HG03097 (cell line): ENCODE measurements around the gene PRXL2B.
A peak's percentile ranks its signal among the peaks of the same experiment; 100 is the strongest.
"Not testable (repeated sequence)": the region's sequence is repeated elsewhere in the genome, so short reads cannot be mapped to it uniquely, and the experiment has no call there.

ENCODE experiments used
- ATAC-seq: cut with Tn5 transposase; IDR thresholded peaks from one replicate; pipeline ENCODE4 v1.9.1; 2021; ENCODE audit not compliant: unreplicated experiment, low FRiP score

Gene PRXL2B

DNA sequence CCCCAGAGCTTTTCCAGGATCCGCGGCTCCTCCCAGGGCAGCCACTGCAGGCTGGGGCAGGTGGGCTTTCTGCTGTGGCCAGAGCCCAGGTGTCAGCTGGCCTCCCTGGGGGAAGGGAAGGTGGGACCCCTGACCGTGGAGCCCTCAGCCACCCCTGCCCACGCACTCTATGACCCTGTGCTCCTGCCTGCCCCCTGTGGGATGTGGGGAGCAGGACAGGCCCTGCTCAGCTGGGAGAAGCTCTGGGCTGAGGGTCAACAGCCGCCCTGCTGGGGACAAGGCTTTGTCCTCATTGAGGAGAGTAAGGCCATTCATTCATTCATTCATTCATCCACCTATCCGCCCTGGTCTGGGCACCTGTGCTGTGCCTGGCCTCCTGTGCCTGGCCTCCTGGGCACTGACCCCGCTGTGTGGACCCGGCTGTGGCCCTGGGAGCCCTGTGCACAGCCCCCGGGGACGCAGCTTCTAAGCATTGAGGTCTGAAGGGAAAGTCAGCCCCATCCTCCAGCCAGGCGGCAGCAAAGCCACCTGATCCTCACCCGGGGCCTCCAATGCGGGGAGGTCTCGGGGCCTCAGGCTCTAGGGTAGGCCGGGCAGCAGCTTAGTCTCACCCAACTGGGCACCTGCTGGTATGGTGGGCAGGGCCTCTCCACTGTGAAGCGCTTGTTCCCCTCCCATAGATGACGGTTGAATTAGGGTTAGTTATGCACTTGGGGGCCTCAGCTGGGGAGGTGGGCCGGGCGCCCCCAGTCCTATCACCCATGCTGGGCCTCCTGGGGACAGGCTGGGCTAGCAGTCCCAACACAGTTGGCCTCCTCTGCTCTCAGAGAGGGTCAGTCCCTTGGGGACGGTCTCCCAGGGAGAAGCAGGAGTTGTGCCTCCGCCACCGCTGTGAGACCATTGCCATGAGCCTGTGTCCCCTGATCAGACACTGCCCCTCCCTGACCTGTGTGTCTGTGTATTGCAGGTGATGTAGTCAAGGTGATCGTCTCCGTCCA lies 24.4 kb upstream of the PRXL2B start:
- no peak for ATAC-seq

- no peak for ATAC-seq
Observed at GRCh38 chr1:2563205-2563604, 23.4 kb upstream of the PRXL2B start.

DNA sequence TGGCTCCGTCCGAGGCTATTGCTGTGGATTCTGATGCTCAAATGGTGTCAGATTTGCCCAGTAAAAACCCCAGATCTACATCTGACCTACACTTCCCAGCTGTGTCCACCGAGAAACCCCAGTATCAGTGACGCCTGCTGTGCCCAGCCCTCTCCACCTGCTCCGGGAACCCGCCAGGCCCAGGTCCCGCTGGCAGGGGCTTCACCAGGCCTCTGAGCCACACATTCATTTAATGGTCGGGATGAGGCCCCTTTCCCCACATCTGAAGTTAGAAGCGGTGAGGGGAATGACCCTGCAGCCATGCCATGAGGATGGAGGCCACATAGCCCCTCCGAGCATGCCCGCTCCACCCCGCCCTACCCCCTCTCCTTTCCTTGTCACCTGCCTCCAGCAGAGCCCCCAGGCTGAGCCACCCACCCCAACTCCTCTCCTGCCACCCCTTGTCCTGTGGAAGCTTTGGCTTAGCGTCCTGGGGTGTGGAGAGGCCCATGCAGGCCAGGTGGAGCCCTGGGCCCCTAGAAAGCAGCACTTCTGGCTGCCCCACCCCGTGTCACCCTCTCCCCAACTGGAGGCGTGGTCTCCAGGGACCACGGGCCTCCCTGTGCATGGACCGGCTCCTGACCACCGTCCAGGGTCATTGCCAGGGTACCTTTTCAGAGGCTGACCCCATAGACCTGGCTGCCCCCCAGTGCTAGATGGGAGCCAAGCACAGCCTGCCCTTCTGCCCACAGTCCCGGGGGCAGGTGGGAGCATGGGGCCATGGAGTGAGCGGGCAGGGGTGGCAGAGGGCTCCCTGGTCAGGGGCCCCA lies 22.4 kb upstream of the PRXL2B start:
- no peak for ATAC-seq

DNA sequence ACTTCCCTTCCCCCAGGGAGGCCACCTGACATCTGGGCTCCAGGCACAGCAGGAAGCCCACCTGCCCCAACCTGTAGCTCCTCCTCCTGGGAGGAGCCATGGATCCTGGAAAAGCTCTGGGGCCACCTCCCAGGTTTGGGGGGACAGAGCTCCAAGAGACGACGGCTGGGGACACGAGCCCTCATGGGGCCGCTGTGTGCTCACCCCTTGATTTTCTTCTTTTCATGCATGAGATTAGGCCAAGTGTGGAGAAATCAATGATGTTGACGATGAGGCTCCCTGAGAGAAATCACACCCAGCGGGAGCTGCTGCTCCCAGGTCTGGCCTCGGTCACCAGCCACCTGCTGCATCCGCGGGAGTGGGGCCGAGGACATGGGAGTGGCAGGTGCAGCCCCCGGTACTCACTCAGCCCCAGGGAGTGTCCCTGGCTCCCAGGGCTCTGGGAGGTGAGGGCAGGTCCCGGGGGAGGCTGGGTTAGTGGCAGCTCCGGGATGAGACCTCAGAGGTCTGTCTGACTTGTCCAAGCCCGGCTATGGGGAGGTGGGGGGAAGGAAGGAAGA lies 21.7 kb upstream of the PRXL2B start:
- no peak for ATAC-seq

DNA sequence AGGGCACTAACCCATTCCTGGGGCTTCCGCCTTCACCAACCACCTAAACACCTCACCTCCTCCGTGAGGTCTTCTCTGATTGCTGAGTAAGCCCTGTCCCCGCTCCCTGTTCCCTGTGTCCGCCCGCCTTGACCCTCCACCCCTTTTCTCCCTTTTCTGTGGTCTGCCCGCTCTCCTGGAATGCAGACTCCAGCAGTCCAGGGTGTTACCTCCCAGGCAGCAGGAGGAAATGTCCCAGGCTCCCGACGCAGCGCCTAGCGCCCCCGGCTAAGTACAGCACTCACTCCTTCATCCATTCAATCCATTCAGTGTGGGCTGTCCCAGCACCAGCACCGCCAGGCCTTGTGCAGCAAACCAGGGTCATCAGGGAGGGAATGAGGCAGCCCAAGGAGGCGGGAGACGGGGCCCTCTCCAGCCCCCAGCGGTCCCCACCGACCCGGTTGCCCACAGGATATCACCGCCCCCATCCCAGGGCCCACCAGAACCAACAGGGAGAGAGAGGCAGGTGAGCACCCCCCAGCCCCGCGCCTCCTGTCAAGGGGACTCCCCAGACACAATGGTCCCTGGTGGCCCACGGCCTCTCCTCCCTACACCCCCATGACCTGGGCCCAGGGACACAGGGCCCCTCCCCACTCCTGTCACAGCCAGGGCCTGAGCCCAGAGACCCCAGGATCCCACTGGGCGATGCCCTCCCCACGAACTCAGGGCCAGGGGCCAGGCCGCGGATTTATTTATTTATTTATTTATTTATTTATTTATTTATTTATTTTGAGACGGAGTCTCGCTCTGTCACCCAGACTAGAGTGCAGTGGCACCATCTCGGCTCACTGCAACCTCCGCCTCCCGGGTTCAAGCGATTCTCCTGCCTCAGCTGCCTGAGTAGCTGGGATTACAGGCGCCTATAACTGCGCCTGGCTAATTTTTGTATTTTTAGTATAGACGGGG lies 20.2 kb upstream of the PRXL2B start:
- no peak for ATAC-seq

DNA sequence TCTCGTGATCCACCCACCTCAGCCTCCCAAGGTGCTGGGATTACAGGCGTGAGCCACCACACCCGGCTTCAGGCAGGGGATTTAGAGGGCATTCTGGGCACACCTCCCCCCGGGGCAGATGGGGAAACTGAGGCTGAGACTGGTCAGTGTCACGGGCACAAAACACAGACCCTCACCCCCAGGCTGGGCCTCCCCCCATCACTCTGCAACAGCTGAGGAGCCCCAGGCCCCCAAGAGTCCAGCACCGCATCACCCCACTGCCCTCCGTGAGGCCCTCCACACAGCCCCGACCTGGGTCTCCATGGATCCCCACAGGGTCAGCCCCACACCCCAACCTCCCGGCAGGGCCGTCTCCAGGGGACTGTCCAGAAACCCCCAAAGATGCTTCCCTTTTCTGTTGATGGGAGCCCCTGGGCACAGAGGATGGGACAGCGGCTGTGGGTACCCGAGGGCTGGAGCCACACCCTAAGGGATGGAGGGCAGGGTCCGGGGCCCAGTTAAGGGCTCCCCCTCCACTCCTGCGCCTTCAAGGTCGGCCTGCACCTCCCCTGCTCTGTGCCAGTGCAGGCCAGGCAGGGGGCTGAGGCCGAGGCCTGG lies 19.4 kb upstream of the PRXL2B start:
- no peak for ATAC-seq

GRCh38 chr1:2568187-2568816 lies 18.3 kb upstream of the PRXL2B start:
- not testable (repeated sequence) for ATAC-seq

DNA sequence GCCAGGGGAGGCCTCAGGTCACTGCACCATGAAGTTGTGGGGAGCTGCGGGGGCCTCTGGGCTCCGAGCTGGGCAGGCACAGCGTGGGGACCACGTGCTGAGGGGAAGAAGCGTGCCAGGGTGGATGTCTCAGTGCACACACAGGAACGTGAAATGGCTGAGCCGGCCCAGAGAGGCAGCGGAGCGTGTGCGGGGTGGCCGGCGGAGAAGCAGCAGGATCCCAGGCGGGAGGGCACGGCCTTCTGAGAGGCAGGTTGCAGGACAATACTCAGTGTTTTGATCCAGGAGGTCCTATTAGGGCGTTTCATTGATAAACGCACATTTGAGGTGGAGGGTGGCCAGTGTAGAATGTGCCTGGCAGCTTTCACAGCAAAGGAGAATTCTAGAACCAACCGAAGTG lies 17.5 kb upstream of the PRXL2B start:
- no peak for ATAC-seq

- ATAC-seq, result not testable (repeated sequence)
Observed at GRCh38 chr1:2569703-2570102, 16.9 kb upstream of the PRXL2B start.

DNA sequence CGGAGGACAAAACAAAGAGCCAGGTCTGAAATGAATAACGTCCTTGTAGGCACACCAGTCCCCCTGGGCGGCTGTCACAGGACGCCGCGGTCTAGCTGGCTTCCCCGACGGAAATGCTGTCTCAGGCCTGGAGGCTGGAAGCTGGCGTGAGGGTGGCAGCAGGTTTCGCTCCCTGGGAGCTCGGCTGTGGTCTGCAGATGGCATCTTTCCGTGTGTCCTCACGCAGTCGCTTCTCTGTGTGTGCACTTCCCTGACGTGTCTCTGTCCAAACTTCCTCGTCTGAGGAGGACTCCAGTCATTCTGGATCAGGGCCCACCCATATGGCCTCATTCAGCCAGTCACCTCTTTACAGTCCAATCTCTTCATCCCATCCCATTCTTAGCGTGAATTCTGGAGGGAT lies 16.2 kb upstream of the PRXL2B start:
- no peak for ATAC-seq

GRCh38 chr1:2571348-2571747 lies 15.2 kb upstream of the PRXL2B start:
- no peak for ATAC-seq

- no peak for ATAC-seq
Observed at GRCh38 chr1:2573250-2573920, 13.2 kb upstream of the PRXL2B start.

DNA sequence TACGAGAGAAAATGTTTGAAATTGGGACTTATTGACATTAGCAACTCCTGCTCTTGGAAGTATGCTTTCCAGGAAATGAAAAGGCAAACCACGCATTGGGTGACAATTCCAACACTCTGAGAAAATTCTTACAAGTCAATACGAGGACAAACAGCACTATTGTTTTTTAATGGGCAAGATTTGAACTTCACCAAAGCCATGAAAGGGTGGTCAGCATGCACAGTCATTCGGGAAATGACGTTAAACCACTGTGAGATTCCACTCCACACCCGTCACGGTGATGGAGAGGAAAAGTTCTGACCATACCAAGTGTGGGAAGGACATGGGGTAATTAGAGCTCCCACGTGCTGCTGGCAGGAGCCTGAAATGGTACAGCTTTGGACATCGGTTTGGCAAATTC lies 12.2 kb upstream of the PRXL2B start:
- ATAC-seq, result no peak

DNA sequence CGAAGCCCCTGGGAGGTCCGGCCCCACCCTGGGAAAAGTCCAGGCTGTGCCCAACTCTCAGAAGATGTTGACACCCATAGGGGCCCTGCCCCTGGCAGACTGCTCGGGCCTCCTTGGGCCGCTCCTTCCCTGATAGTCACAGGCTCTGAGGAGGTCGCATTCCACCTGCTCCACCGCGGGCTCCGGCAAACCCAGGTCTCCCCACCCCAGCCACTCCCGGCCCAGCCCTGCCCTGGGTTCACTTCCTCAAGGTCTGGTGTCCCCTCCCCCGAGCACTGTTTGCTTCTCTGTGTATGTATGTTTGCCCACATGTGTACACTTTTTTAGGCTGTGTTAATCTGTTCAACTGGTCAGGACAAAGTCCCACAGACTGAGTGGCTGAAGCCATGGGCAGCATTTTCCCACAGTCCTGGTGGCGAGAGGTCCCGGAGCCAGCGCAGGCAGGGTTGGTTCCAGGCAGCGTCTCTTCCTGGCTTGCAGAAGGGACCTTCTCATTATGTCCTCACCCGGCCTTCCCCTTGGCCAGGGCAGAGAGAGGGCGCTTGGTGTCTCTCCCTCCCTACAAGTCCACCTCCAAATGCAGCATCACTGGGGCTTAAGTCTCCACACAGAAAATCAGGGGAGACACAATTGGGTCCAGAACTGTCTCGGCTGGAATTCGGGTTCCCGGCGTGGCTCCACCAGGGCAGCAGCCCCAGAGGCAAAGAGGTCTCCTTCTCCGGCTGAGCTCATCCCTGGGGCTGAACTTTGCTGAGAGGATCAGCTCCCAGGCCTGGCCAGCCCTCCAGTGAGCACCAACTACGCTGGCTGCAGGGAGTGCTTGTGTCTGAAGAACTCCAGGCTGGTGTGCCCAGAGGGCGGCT lies 10.5 kb upstream of the PRXL2B start:
- ATAC-seq, result no peak

- ATAC-seq, result peak; percentile 33
Observed at GRCh38 chr1:2577565-2578075, 9.0 kb upstream of the PRXL2B start.

DNA sequence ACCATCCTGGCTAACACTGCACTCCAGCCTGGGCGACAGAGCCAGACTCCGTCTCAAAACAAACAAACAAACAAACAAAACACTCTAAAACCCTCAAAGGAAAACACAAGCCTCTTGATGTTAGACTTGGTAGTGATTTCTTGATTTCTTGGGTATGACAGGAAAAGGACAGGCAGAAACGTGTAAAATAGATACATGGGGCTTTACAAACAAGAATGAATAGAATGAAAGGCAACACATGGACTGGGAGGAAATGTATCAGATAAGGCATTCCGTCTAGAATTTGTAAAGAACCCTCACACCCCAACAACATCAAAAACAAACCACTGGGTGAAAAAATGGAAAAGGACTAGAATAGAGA lies 7.8 kb upstream of the PRXL2B start:
- no peak for ATAC-seq

DNA sequence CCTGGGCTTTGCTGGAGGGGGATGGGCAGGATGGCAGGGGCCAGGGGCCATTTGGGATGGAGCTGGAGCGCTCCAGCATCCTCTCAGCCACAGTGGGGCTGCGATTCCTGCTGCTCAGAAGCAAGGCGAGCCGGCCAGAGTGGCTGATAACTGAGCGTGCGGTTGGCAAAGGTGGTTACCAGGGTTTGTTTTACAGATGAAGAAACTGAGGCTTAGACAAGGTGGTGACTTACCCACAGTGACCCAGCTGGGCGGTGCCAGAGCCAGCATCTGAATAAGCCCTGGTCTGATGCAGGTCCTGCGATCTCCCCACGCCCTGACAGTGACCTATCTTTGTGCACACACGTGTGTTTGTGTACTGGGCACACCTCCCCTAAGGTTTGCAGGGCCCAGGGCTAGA lies 5.9 kb upstream of the PRXL2B start:
- no peak for ATAC-seq

DNA sequence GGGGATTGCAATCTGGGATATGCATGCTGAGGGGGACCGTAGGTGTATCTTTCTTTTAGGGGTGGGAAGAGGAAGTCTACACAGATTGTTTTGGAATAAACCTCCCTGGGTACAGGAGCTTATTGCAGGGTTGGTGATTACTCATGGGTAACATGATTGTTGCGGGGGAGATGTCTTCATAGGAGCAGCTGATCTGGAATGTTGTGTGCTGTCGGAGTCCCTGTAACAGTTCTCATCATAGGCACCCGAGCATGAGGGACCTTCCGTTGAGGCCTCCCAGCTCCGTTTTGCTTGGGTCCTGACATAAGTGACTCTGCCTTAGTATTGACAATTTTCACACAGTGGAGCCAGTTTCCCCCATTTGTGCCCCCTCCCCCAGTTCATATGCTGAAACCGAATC lies 4.2 kb upstream of the PRXL2B start:
- no peak for ATAC-seq
